ENCODE results near the gene VPS37C. TPM values are rescaled to one million over a fixed set of nuclear protein-coding genes. Genes with fewer than 3 reads are reported as not detected.

Gene VPS37C
- total RNA-seq, 2 experiments from 2014 or later, result 8.9 to 9.7 TPM

DNA sequence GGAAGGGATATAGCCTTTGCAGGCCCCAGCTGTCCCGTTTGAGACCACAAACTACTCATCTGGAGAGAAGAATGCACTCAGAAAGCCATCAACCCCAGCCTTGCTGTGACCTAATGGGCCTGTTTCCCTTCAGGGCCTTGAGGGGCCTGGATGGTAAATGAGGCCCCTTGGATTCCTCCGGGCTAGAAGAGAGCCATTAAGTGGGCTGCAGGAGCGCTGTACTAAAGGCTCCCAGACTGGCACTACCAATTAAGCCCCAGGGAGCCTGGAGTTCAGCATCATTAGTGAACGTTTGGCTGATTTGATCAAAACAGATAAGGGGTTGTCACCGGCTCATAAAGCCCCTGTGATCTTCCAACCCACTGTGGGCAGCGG, 35.9 kb downstream of the VPS37C start:
- ChIA-PET CTCF (no interaction called here), POLR2A (no interaction called here)

GRCh38 chr11:61124574-61125309, 36.5 kb downstream of the VPS37C start:
- ChIA-PET CTCF (interaction anchor here (0.9 kb wide), 1 partner anchor 36 kb away, joined by 3 read pairs; no protein-coding TSS in a partner anchor), POLR2A (no interaction called here)

- POLR2A ChIA-PET, result no interaction called here
- CTCF ChIA-PET, result interaction anchor here (0.9 kb wide), 1 partner anchor 35 kb away, joined by 3 read pairs; no protein-coding TSS in a partner anchor
These were observed 37.3 kb downstream of the VPS37C start for GRCh38 chr11:61123775-61124571.

GRCh38 chr11:61122761-61123160, 38.5 kb downstream of the VPS37C start:
- CTCF ChIA-PET, result interaction anchor here (0.6 to 1.2 kb wide), 3 partner anchors 10 to 209 kb away, joined by 3 read pairs; no protein-coding TSS in a partner anchor
- POLR2A ChIA-PET, result no interaction called here

GRCh38 chr11:61121917-61122316, 39.3 kb downstream of the VPS37C start:
- CTCF ChIA-PET, result interaction anchor here (1.2 kb wide), 1 partner anchor 153 kb away, joined by 3 read pairs; no protein-coding TSS in a partner anchor
- POLR2A ChIA-PET, result no interaction called here

DNA sequence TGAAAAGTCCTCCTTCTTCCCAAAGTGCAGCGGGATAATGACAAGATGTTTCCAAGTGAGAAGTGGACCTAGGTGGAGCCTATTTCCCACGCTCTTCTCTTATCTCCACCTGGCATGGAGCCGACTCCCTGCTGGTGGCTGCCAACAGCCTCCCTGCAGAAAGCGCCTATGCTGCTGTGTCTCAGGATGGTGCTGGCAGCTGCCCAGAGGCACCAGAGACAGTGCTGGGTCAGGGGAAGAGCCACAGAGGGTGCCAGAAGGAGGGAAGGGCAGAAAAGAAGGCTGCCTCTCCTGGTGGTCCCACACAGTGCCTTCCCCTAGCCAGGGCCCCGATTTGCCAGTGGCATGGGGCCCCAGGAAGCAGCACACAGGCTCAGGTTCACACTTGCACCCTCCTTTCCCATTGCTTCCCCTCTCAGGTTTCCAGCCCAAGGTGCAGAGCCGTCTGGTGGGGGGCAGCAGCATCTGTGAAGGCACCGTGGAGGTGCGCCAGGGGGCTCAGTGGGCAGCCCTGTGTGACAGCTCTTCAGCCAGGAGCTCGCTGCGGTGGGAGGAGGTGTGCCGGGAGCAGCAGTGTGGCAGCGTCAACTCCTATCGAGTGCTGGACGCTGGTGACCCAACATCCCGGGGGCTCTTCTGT, 39.9 kb downstream of the VPS37C start:
- ChIA-PET CTCF (interaction anchor here (0.9 to 1.2 kb wide), 2 partner anchors 39 to 152 kb away, joined by 3 read pairs; no protein-coding TSS in a partner anchor), POLR2A (no interaction called here)

GRCh38 chr11:61120706-61121191, 40.5 kb downstream of the VPS37C start:
- POLR2A ChIA-PET, result interaction anchor here (0.6 to 0.9 kb wide), 2 partner anchors 22 to 34 kb away, joined by 3 to 4 read pairs; no protein-coding TSS in a partner anchor
- CTCF ChIA-PET, result interaction anchor here (0.9 kb wide), 1 partner anchor 40 kb away, joined by 3 read pairs; no protein-coding TSS in a partner anchor

GRCh38 chr11:61120099-61120705, 41.0 kb downstream of the VPS37C start:
- ChIA-PET POLR2A (interaction anchor here (0.6 to 1.5 kb wide), 3 partner anchors 10 to 33 kb away, joined by 3 to 4 read pairs (median 4); no protein-coding TSS in a partner anchor), CTCF (interaction anchor here (0.9 kb wide), 1 partner anchor 40 kb away, joined by 3 read pairs; no protein-coding TSS in a partner anchor)

DNA sequence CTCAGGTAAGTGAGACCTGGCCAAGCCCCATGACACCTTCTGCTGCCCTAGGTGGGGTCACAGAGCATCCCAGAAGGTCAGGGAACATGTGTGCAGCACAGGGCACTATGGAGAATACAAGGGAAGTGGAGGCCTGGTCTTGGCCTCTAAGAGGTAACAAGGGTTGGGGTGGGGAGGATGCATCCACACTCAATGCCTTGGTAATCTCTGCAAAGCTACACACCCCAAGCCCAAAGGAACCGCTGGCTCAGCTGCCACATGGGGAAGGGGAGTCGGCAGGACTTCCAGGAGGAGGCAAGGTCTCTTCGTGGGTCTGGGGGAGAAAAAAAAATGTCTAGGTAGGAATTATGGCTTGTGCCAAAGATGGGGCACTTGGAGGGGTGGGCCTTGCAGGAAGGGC, 41.7 kb downstream of the VPS37C start:
- CTCF ChIA-PET, result interaction anchor here (0.9 to 1.7 kb wide), 2 partner anchors 9 to 34 kb away, joined by 3 to 6 read pairs; no protein-coding TSS in a partner anchor
- POLR2A ChIA-PET, result interaction anchor here (1.5 kb wide), 1 partner anchor 9 kb away, joined by 4 read pairs; no protein-coding TSS in a partner anchor

GRCh38 chr11:61119055-61119454, 42.2 kb downstream of the VPS37C start:
- CTCF ChIA-PET, result interaction anchor here (0.9 to 1.7 kb wide), 2 partner anchors 10 to 35 kb away, joined by 3 to 6 read pairs; no protein-coding TSS in a partner anchor
- POLR2A ChIA-PET, result interaction anchor here (1.5 kb wide), 1 partner anchor 9 kb away, joined by 4 read pairs; no protein-coding TSS in a partner anchor

DNA sequence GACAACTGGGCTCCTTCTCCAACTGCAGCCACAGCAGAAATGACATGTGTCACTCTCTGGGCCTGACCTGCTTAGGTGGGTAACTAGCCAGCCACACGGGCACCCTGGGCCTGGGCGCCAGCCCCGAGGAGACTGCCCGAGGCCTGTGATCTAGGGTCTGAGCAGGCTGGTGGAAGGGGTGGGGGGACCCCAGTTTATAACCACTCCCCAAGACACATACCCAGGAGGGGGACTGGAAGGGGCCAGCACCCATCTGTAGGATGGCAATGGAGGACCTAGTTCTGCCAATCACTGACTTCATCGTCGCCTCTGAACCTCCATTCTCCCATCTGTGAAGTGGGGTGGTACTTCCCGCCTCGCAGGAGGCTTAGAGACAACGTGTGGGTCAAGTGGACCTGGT, 42.8 kb downstream of the VPS37C start:
- CTCF ChIA-PET, result interaction anchor here (0.9 to 1.7 kb wide), 4 partner anchors 11 to 148 kb away, joined by 3 to 6 read pairs (median 4); no protein-coding TSS in a partner anchor
- POLR2A ChIA-PET, result no interaction called here

GRCh38 chr11:61118004-61118403, 43.2 kb downstream of the VPS37C start:
- POLR2A ChIA-PET, result no interaction called here

DNA sequence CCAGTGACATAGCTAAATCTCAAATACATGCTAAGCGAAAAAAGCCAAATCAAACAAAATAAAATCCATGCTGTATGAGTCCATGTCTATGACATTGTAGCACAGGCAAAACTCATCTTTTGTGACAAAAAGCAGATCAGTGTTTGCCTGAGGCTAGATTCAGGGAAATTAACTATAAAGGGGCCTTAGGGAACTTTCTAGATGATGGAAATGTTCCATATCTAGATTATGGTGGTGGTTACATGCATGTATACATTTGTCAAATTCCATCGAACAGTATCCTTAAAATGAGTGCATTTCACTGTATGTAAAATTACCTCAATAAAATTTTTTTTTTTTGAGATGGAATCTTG, 44.1 kb downstream of the VPS37C start:
- ChIA-PET CTCF (interaction anchor here (0.9 to 1.4 kb wide), 2 partner anchors 12 to 39 kb away, joined by 3 to 4 read pairs; no protein-coding TSS in a partner anchor), POLR2A (no interaction called here)

More at GRCh38 chr11:61118004-61118403, 43.2 kb downstream of the VPS37C start:
- CTCF ChIA-PET, result interaction anchor here (0.9 to 1.7 kb wide), 4 partner anchors 11 to 148 kb away, joined by 3 to 6 read pairs (median 4); no protein-coding TSS in a partner anchor

GRCh38 chr11:61116426-61117167, 44.6 kb downstream of the VPS37C start:
- POLR2A ChIA-PET, result no interaction called here

GRCh38 chr11:61115498-61116224, 45.6 kb downstream of the VPS37C start:
- ChIA-PET POLR2A (no interaction called here), CTCF (interaction anchor here (0.7 to 1.4 kb wide), 2 partner anchors 12 to 13 kb away, joined by 3 to 4 read pairs; no protein-coding TSS in a partner anchor)

More at GRCh38 chr11:61116426-61117167, 44.6 kb downstream of the VPS37C start:
- CTCF ChIA-PET, result interaction anchor here (0.7 to 1.4 kb wide), 2 partner anchors 12 to 13 kb away, joined by 3 to 4 read pairs; no protein-coding TSS in a partner anchor

GRCh38 chr11:61114913-61115312, 46.3 kb downstream of the VPS37C start:
- ChIA-PET POLR2A (interaction anchor here (1.1 kb wide), 1 partner anchor 137 kb away, joined by 3 read pairs; no protein-coding TSS in a partner anchor), CTCF (no interaction called here)

DNA sequence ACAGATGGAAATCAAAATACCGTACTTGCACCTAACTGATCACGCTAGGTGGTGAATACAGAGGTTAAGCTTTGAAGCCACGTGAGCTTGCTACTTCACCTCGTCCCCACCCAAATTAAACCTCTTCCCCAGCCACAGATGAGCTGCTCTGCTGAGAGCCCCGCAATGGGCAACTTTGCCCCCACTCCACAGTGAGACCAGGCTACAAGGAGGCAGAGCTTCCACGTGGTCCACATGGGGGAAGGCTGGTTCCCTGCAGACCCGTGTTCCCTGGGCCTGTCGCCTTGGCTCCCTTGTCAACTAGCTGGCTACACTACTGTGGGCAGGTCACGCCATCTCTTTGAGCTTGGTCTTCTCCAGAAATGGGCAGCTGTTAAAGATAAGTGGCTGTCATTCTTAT, 48.0 kb downstream of the VPS37C start:
- CTCF ChIA-PET, result interaction anchor here (1.5 to 2.3 kb wide), 3 partner anchors 17 to 127 kb away, joined by 5 to 8 read pairs (median 6); no protein-coding TSS in a partner anchor
- POLR2A ChIA-PET, result interaction anchor here (0.9 to 3.7 kb wide), 5 partner anchors 21 to 141 kb away, joined by 3 to 22 read pairs (median 7); no protein-coding TSS in a partner anchor
